ENCODE measurements around the gene COL19A1.

The COL19A1 gene

DNA sequence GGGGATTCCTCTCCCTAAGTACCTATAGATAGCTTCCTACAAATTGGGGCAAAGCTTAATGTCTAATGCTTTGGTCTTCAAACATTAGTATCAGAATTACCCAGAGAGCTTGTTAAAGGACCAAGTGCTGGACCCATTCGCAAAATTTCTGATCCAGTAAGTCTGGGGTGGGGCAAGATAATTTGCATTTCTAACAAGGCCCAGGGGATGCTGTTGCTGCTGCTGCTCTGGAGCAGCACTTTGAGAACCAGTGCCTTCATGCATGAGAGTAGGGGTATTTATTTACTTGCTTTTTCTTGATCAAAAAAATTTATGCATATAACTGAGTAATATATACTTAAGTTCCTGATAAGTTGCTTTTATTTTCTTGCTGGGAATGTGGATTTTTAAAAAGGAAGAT lies 24.5 kb upstream of the COL19A1 start:
- H3K4me3 ChIP-seq (ENCODE audit: control insufficient read depth, low read depth, low read length) = no peak overlapping the region
- DNase-seq (ENCODE audit: low read depth) = no peak
- TF ChIP-seq, protein P1, sequence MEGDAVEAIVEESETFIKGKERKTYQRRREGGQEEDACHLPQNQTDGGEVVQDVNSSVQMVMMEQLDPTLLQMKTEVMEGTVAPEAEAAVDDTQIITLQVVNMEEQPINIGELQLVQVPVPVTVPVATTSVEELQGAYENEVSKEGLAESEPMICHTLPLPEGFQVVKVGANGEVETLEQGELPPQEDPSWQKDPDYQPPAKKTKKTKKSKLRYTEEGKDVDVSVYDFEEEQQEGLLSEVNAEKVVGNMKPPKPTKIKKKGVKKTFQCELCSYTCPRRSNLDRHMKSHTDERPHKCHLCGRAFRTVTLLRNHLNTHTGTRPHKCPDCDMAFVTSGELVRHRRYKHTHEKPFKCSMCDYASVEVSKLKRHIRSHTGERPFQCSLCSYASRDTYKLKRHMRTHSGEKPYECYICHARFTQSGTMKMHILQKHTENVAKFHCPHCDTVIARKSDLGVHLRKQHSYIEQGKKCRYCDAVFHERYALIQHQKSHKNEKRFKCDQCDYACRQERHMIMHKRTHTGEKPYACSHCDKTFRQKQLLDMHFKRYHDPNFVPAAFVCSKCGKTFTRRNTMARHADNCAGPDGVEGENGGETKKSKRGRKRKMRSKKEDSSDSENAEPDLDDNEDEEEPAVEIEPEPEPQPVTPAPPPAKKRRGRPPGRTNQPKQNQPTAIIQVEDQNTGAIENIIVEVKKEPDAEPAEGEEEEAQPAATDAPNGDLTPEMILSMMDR (conservative IDR thresholded peaks at IDR 0.05; ENCODE audit: control insufficient read depth, insufficient read depth, low read depth, low read length) = no peak

DNA sequence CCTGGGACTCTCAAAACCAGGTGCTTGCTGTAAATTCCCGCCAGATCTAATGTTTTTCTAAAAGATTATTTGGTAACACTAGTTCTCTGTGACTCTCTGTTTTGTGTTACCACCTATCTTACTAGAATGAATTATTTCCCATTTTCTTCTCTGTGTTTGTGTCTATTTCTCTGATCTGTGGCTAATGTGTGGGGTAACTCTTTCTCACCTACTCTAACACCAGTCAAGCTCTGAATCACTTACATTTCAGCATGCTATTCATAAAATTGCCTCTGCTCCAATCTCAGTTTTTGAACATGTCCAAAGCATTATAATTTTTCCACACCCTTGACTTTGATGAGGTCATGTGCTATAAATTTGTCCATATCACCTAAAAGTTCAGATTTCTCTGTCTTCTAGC lies 23.2 kb upstream of the COL19A1 start:
- TF ChIP-seq, protein P1 (conservative IDR thresholded peaks at IDR 0.05; ENCODE audit: control insufficient read depth, insufficient read depth, low read depth, low read length) = no peak
- no peak overlapping the region for H3K4me3 ChIP-seq (ENCODE audit: control insufficient read depth, low read depth, low read length)
- no peak for DNase-seq (ENCODE audit: low read depth)

DNA sequence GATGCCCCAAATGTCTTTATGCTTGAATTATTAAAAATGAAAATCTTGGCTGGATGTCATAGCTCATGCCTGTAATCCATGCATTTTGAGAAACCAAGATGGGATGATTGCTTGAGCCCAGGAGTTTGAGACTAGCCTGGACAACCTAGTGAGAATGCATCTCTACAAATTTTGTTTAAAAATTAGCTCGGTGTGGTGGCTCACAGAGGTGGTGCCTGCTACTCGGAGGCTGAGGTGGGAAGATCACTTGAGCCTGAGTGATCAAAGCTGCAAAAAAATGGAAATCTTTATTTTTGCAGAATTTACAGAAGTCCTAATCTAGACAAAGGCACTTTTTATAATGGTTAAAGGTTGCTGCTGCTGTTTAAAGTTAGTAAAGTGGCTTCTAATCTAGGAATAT lies 20.0 kb upstream of the COL19A1 start:
- DNase-seq (ENCODE audit: low read depth) = no peak
- no peak overlapping the region for H3K4me3 ChIP-seq (ENCODE audit: control insufficient read depth, low read depth, low read length)
- TF ChIP-seq, protein P1 (conservative IDR thresholded peaks at IDR 0.05; ENCODE audit: control insufficient read depth, insufficient read depth, low read depth, low read length) = no peak

DNA sequence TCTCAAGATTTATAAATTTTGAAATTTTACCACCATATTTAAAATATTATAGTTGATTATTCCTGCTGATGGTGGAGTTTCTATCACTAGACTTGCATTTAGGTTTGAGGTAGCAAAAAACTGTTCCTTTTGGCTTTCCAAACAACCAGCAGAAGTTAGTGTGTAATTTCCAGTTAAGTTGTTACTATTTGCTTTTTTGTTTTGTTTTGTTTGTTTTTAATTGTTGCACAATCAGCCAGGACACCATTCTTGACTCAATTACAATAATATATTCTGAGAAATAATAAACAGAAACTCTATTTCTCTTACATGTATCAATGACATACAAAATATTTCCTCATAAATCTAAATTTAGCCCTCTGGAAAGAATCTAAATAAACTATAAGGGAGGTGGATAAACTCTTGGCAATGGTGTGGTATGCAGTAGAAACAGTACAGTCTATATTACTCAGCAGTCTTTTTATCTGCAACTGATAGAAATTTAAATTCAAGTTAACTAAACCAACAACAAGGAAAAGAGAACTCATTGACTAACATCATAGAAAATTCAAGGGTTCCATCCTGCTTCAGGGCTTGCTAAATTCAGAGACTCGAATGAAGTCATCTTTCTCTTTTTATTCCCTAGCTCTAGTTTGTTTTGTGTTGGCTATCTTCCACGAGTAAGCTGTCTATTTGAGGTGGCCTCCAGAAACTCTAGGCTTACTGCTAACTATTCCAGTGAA lies 19.4 kb upstream of the COL19A1 start:
- TF ChIP-seq, protein P1 (conservative IDR thresholded peaks at IDR 0.05; ENCODE audit: control insufficient read depth, insufficient read depth, low read depth, low read length) = no peak
- DNase-seq (ENCODE audit: low read depth) = no peak
- no peak overlapping the region for H3K4me3 ChIP-seq (ENCODE audit: control insufficient read depth, low read depth, low read length)

DNA sequence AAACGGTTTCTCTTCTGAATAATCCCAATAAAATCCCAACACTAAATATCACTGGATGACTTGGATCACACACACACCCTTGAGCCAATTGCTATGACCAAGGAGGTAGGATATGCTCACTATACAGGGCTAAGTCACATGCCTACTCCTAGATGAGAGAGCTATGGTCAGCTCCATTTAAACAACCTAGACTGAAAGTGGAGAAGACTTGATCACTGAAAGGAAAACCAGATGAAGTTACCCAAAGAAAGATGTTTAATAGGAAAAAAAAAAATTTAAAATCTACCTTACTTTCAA lies 18.9 kb upstream of the COL19A1 start:
- H3K4me3 ChIP-seq (ENCODE audit: control insufficient read depth, low read depth, low read length) = no peak overlapping the region
- no peak for DNase-seq (ENCODE audit: low read depth)
- TF ChIP-seq, protein P1 (conservative IDR thresholded peaks at IDR 0.05; ENCODE audit: control insufficient read depth, insufficient read depth, low read depth, low read length) = no peak

DNA sequence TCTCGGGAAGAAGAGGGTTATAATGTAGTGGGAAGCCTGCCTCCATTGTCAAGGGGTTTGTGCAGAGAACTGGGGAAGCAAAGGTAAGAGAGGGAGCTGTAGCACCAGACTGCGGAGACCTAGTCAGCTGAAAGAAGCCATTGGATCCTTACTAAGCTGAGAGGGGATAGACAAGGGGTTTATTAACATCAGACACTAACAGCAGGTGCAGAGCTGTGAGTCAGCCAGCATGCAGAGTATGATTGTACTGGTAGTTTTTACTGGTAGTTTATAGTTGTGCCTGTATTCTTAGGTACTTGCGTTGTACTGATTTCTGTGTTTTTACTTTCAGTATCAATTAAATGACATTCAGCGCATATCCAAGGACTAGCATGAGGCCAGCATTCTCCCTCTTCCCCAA lies 17.8 kb upstream of the COL19A1 start:
- no peak for DNase-seq (ENCODE audit: low read depth)
- TF ChIP-seq, protein P1 (conservative IDR thresholded peaks at IDR 0.05; ENCODE audit: control insufficient read depth, insufficient read depth, low read depth, low read length) = no peak
- H3K4me3 ChIP-seq (ENCODE audit: control insufficient read depth, low read depth, low read length) = no peak overlapping the region

DNA sequence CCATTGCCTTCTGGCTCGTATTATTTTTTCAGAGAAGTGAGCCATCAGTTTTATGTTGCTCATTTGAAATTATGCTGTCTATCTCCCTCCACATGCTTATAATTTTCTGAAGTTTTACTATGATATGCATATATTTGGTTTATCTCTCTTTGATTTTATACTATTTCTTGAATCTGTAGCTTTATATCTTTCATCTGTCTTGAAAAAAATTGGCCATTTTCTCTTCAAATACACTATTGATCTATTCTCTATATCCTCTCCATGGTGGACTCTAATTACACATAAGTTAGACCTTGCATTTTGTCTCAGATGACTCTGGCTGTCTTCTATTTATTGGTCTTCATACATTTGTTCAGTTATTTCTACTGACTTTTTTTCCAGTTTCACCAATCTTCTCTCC lies 13.7 kb upstream of the COL19A1 start:
- TF ChIP-seq, protein P1 (conservative IDR thresholded peaks at IDR 0.05; ENCODE audit: control insufficient read depth, insufficient read depth, low read depth, low read length) = no peak

More for the DNA sequence above, 13.7 kb upstream of the COL19A1 start:
- no peak overlapping the region for H3K4me3 ChIP-seq (ENCODE audit: control insufficient read depth, low read depth, low read length)
- no peak for DNase-seq (ENCODE audit: low read depth)
